Spleen (tissue), 7 donors: Measurements from ENCODE around the gene AKR1C3.

Experiments
- POLR2A ChIP-seq, 3 donors: fragments of 450-650 bp; IDR thresholded peaks; one replicate each; pipeline ENCODE4 v1.5.1; 2017; ENCODE audit warnings: antibody characterized with exemption in 3 of 3, mild to moderate bottlenecking in 1 of 3
- POLR2AphosphoS5 ChIP-seq, 3 donors: sonication (generic); formaldehyde crosslinking; IDR thresholded peaks; one replicate each; pipeline ENCODE4 v1.5.1; 2017; ENCODE audit warnings: antibody characterized with exemption in 3 of 3
- TF ChIP-seq, protein P1 (sequence below), 11 experiments: fragments of 200-600 bp in 7 of 11; fragments of 450-650 bp in 4 of 11; sonication (generic) in 4 of 11; IDR thresholded peaks in 8 of 11; conservative IDR thresholded peaks in 3 of 11; 1 replicate in 7 of 11; 2 replicates in 4 of 11; pipeline versions ENCODE4 v1.4.0 to v1.8.0; 2016 to 2021; ENCODE audit warnings: antibody characterized with exemption in 11 of 11, inconsistent platforms in 4 of 11, mild to moderate bottlenecking in 1 of 11
- donor health status: DM: no; HTN: no; CAD: no; lungs with moderate emphysema.
- donor health status: DM: no; HTN: no; CAD: no.
- donor health status: DM: no; HTN: no; CAD: no.

DNA sequence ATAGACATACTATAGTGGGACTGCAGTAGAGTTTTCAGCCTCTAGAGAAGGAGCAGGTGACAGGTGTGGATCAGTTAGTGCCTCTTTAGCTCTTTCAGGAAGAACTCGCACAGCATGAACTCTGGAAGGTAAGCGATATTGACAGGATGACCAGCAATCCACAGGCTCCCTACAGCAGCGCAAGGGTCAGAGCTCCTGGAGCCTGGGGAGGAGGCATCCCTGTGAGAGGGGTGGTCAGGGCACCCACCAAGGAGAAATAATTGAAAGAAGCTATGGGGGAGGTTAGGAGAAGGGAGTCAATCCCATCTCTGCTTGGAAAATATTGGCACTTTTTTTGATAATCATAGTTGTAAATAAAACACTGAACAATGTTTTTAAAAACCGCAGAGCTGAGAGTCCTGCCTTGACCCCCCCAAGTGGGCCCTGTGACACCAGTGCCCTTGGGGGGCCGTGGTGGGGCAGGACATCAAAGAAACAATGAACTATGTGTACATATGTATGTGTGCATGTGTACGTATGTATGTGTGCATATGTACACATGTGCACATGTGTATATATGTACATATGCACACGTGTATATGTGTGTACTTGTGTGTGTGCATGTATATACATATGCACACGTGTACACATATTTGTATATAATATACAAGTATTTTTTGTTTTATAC, 13.8 kb downstream of the AKR1C3 start:
- TF ChIP-seq POLR2AphosphoS5 (IDR thresholded peaks at IDR 0.05) (no peak), POLR2A (IDR thresholded peaks at IDR 0.05) (no peak)
- TF ChIP-seq, protein P1, sequence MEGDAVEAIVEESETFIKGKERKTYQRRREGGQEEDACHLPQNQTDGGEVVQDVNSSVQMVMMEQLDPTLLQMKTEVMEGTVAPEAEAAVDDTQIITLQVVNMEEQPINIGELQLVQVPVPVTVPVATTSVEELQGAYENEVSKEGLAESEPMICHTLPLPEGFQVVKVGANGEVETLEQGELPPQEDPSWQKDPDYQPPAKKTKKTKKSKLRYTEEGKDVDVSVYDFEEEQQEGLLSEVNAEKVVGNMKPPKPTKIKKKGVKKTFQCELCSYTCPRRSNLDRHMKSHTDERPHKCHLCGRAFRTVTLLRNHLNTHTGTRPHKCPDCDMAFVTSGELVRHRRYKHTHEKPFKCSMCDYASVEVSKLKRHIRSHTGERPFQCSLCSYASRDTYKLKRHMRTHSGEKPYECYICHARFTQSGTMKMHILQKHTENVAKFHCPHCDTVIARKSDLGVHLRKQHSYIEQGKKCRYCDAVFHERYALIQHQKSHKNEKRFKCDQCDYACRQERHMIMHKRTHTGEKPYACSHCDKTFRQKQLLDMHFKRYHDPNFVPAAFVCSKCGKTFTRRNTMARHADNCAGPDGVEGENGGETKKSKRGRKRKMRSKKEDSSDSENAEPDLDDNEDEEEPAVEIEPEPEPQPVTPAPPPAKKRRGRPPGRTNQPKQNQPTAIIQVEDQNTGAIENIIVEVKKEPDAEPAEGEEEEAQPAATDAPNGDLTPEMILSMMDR (IDR thresholded peaks at IDR 0.05 in 8 of 11, conservative IDR thresholded peaks at IDR 0.05 in 3 of 11): no peak
